Endothelial cell of umbilical vein (primary cell): ENCODE results near the gene CCDC194. TPM values are rescaled to one million over a fixed set of nuclear protein-coding genes. Genes with fewer than 3 reads are reported as not detected.

Experiments
- BruUV-seq: library from RNA; stranded (reverse); fragments of 400-500 nt; replicated peaks from 2 replicates; lab custom pipeline; 2021; lab: Mats Ljungman, UMichigan
- CTCF ChIA-PET: fragments of 300-600, 350-600 bp; sonication (Branson Sonifier 250); formaldehyde crosslinking; loops from one replicate; lab custom pipeline; 2021; ENCODE audit warnings: antibody characterized with exemption, inconsistent platforms; lab: Charles Lee
- POLR2A ChIA-PET: fragments of 300-600, 350-600 bp; sonication (Branson Sonifier 250); formaldehyde crosslinking; loops from one replicate; lab custom pipeline; 2021; ENCODE audit warnings: antibody characterized with exemption, inconsistent platforms; lab: Charles Lee
- DNase-seq: peaks from one replicate; pipeline ENCODE4 v3.0.0-alpha.2; 2011; ENCODE audit warnings: low read depth, low spot score
- FAIRE-seq: peaks from 2 replicates; lab custom pipeline; 2011; peaks lifted over from hg19 to GRCh38; lab: Jason Lieb, UNC
- H2AFZ ChIP-seq: 2 replicates; pipeline ENCODE4 v1.6.0; 2012; ENCODE audit warnings: low read depth, low read length, control low read depth, inconsistent platforms
- H3K27ac ChIP-seq: 2 replicates; pipeline ENCODE4 v1.5.1; 2011; ENCODE audit warnings: low read depth, mild to moderate bottlenecking, control low read depth, low read length, moderate library complexity; ENCODE audit not compliant: insufficient read depth
- H3K27me3 ChIP-seq, 2 experiments: 2 replicates each; pipeline versions ENCODE4 v1.6.0 to v1.6.1; 2011; ENCODE audit warnings: low read length in 2 of 2, mixed read lengths in 1 of 2; ENCODE audit not compliant: control insufficient read depth in 2 of 2, insufficient read depth in 2 of 2
- H3K36me3 ChIP-seq, 2 experiments: 2 replicates in 1 of 2; 3 replicates in 1 of 2; pipeline ENCODE4 v1.5.1; 2011; ENCODE audit warnings: low read length in 2 of 2, mild to moderate bottlenecking in 1 of 2, moderate library complexity in 1 of 2; ENCODE audit not compliant: control insufficient read depth in 2 of 2, insufficient read depth in 2 of 2; ENCODE audit errors: extremely low read depth in 1 of 2
- H3K4me1 ChIP-seq: 3 replicates; pipeline ENCODE4 v1.5.1; 2011; ENCODE audit warnings: mild to moderate bottlenecking, low read length; ENCODE audit not compliant: control insufficient read depth, insufficient read depth; ENCODE audit errors: extremely low read depth
- H3K4me2 ChIP-seq: 2 replicates; pipeline ENCODE4 v1.6.1; 2011; ENCODE audit warnings: low read length, control low read depth, mixed read lengths; ENCODE audit not compliant: insufficient read depth
- H3K4me3 ChIP-seq, 3 experiments: fragments of 200-600 bp in 1 of 3; sonication (generic), shearing (Covaris generic) in 1 of 3; replicated peaks in 1 of 3; 2 replicates each; pipeline ENCODE4 v1.5.1; 2011 to 2016; ENCODE audit warnings: control low read depth in 3 of 3, low read length in 3 of 3, mild to moderate bottlenecking in 2 of 3, inconsistent platforms in 1 of 3, low read depth in 1 of 3, moderate library complexity in 1 of 3; ENCODE audit not compliant: insufficient read depth in 1 of 3
- H3K79me2 ChIP-seq: 2 replicates; pipeline ENCODE4 v1.6.0; 2012; ENCODE audit warnings: low read length, inconsistent platforms; ENCODE audit not compliant: control insufficient read depth, insufficient read depth
- H3K9ac ChIP-seq: replicated peaks from 2 replicates; pipeline ENCODE3; 2011; ENCODE audit warnings: low read length, control low read depth; ENCODE audit not compliant: insufficient read depth; ENCODE audit errors: extremely low read depth
- H3K9me1 ChIP-seq: replicated peaks from 3 replicates; pipeline ENCODE4 v1.6.0; 2011; ENCODE audit warnings: mild to moderate bottlenecking, low read length; ENCODE audit not compliant: control insufficient read depth, insufficient read depth; ENCODE audit errors: extremely low read depth
- H3K9me3 ChIP-seq: replicated peaks from 2 replicates; pipeline ENCODE4 v1.5.1; 2012; ENCODE audit warnings: low read length, inconsistent platforms; ENCODE audit not compliant: control insufficient read depth, insufficient read depth
- H4K20me1 ChIP-seq: replicated peaks from 2 replicates; pipeline ENCODE3; 2011; ENCODE audit warnings: mild to moderate bottlenecking, low read length; ENCODE audit not compliant: control insufficient read depth, insufficient read depth; ENCODE audit errors: extremely low read depth
- CTCF ChIP-seq, 2 donors: IDR thresholded peaks; 1 replicate in 1 of 2; 2 replicates in 1 of 2; pipeline ENCODE4 v1.5.1; 2011; ENCODE audit warnings: low read length in 2 of 2, mild to moderate bottlenecking in 2 of 2, moderate library complexity in 2 of 2, control low read depth in 1 of 2, inconsistent platforms in 1 of 2, low read depth in 1 of 2; ENCODE audit not compliant: insufficient read depth in 1 of 2; ENCODE audit errors: extremely low read depth in 1 of 2
- EZH2 ChIP-seq: IDR thresholded peaks from 2 replicates; pipeline ENCODE4 v1.6.1; 2012; ENCODE audit warnings: borderline replicate concordance, low read depth, mild to moderate bottlenecking, moderate library complexity, low read length, inconsistent platforms; ENCODE audit not compliant: severe bottlenecking
- FOS ChIP-seq: IDR thresholded peaks from 2 replicates; pipeline ENCODE4 v1.6.1; 2011; ENCODE audit warnings: mild to moderate bottlenecking, low read length, moderate library complexity, borderline replicate concordance; ENCODE audit not compliant: insufficient read depth
- GATA2 ChIP-seq: IDR thresholded peaks from 2 replicates; pipeline ENCODE4 v1.7.0; 2011; ENCODE audit warnings: low read depth, mild to moderate bottlenecking, moderate library complexity, mixed read lengths, low read length; ENCODE audit not compliant: insufficient read length, insufficient read depth
- JUN ChIP-seq: IDR thresholded peaks from 2 replicates; pipeline ENCODE4 v1.6.1; 2011; ENCODE audit warnings: borderline replicate concordance, low read depth; ENCODE audit not compliant: insufficient read length, insufficient read depth
- MAX ChIP-seq: IDR thresholded peaks from 2 replicates; pipeline ENCODE4 v1.6.1; 2011; ENCODE audit not compliant: insufficient read depth, insufficient read length
- MYC ChIP-seq: IDR thresholded peaks from one replicate; pipeline ENCODE4 v1.6.1; 2011; ENCODE audit warnings: mild to moderate bottlenecking, low read depth, low read length
- POLR2A ChIP-seq: IDR thresholded peaks from 2 replicates; pipeline ENCODE4 v1.6.1; 2012; ENCODE audit warnings: low read depth, mild to moderate bottlenecking, control low read depth, low read length
- POLR2AphosphoS5 ChIP-seq: IDR thresholded peaks from 2 replicates; pipeline ENCODE4 v1.6.1; 2012; ENCODE audit warnings: low read depth, mild to moderate bottlenecking, control low read depth, low read length, moderate library complexity; ENCODE audit not compliant: insufficient read depth
- dilution Hi-C: fragments of 300-500 bp; cut with MboI; formaldehyde crosslinking; loops from one replicate; pipeline ENCODE4 v1.15.0; 2019; ENCODE audit warnings: low sequenced_read_pairs; ENCODE audit not compliant: extremely low pct_ligation_motif_present
- intact Hi-C: fragments of 100-400 bp; cut with micrococcal nuclease; formaldehyde crosslinking; loops from one replicate; pipeline ENCODE4 v1.10.0; 2022
- polyA plus RNA-seq, 4 experiments: library from polyadenylated mRNA; depleted of rRNA in 3 of 4; stranded (reverse) in 3 of 4; unstranded in 1 of 4; fragments of >200 nt; gene quantifications; 2 replicates each; pipeline versions ENCODE4 v1.2.1 to v1.2.3, GENCODE V29; 2011 to 2012; ENCODE audit warnings: missing spikeins in 1 of 4
- total RNA-seq: library from RNA; stranded (reverse); gene quantifications from 2 replicates; pipeline ENCODE4 v1.2.3, GENCODE V29; 2021

CCDC194 gene
- total and polyA plus RNA-seq, 2 donors (not counting 3 experiments of a cell fraction or from before 2014, with no cell fraction given), result 0.12 TPM; not detected in 1

GRCh38 chr19:17436874-17437267 is 42.9 kb upstream of the CCDC194 start:
- Histone ChIP-seq H4K20me1 (no peaks in the 10 kb centered on the region), H2AFZ (no peak overlapping the region), H3K4me3 (no peak overlapping the region), H3K27me3 (no peaks in the 10 kb centered on the region), H3K27ac (no peak overlapping the region), H3K4me1 (no peaks in the 10 kb centered on the region), H3K9ac (no peak overlapping the region), H3K36me3 (no peaks in the 10 kb centered on the region), H3K9me3 (no peaks in the 10 kb centered on the region), H3K9me1 (no peaks in the 10 kb centered on the region), H3K79me2 (no peaks in the 10 kb centered on the region), H3K4me2 (no peak overlapping the region)
- POLR2A ChIA-PET, result no interaction called here
- dilution Hi-C loops (no loop called here), intact Hi-C loops (no loop called here)
- no peak for TF ChIP-seq POLR2A
- no peak for TF ChIP-seq MYC
- no peak for TF ChIP-seq GATA2
- no peak for TF ChIP-seq POLR2AphosphoS5
- TF ChIP-seq FOS, result no peak
- no peak for TF ChIP-seq JUN
- no peak for TF ChIP-seq CTCF (IDR thresholded peaks at IDR 0.05; ENCODE audit: extremely low read depth in 1 of 2, insufficient read depth in 1 of 2, low read depth in 1 of 2, low read length in 2 of 2)
- TF ChIP-seq MAX, result no peak
- no peak for TF ChIP-seq EZH2
- BruUV-seq, result no TSS peak
- CTCF ChIA-PET, result interaction anchor here (0.7 to 1.2 kb wide), 4 partner anchors 11 to 109 kb away, joined by 3 to 8 read pairs (median 3); partner anchors contain the start of gene TMEM221
- no peak for DNase-seq
- no peak for FAIRE-seq
